Nephron progenitor cell (in vitro differentiated cells): ENCODE measurements around the gene KRTAP5-4.

Experiments
- DNase-seq: peaks from one replicate; pipeline ENCODE4 v3.0.0; 2021
- H3K27ac Mint-ChIP-seq: 2 replicates; pipeline ENCODE4 v1.8.0; 2021; ENCODE audit warnings: mild to moderate bottlenecking, moderate library complexity, mixed read lengths
- H3K27me3 Mint-ChIP-seq: 2 replicates; pipeline ENCODE4 v1.8.0; 2021; ENCODE audit warnings: mild to moderate bottlenecking, low read depth, mixed read lengths; ENCODE audit not compliant: poor library complexity
- H3K36me3 Mint-ChIP-seq: 2 replicates; pipeline ENCODE4 v1.8.0; 2021; ENCODE audit warnings: low read depth, mixed read lengths
- H3K4me1 Mint-ChIP-seq: 2 replicates; pipeline ENCODE4 v1.8.0; 2021; ENCODE audit warnings: mixed read lengths
- H3K4me3 Mint-ChIP-seq: 2 replicates; pipeline ENCODE4 v1.8.0; 2021; ENCODE audit warnings: mild to moderate bottlenecking, moderate library complexity, mixed read lengths
- H3K9me3 Mint-ChIP-seq: 2 replicates; pipeline ENCODE4 v1.8.0; 2021; ENCODE audit warnings: mild to moderate bottlenecking, moderate library complexity, mixed read lengths
- CTCF ChIP-seq: fragments of 200-600 bp; sonication (generic); IDR thresholded peaks from 2 replicates; pipeline ENCODE4 v1.5.0; 2021; ENCODE audit warnings: antibody characterized with exemption

KRTAP5-4 gene

GRCh38 chr11:1644601-1645356 lies 22.8 kb upstream of the KRTAP5-4 start:
- Mint-ChIP-seq H3K27ac (no peak overlapping the region), H3K36me3 (no peaks in the 10 kb centered on the region), H3K27me3 (peaks cover 22% of the 10 kb centered on the region), H3K4me3 (no peak overlapping the region), H3K9me3 (no peaks in the 10 kb centered on the region), H3K4me1 (peaks cover 12% of the 10 kb centered on the region)
- DNase-seq: no peak
- TF ChIP-seq CTCF: no peak

- H3K4me1 Mint-ChIP-seq: peaks cover 23% of the 10 kb centered on the region
- H3K9me3 Mint-ChIP-seq: no peaks in the 10 kb centered on the region
- H3K27ac Mint-ChIP-seq: no peak overlapping the region
- H3K4me3 Mint-ChIP-seq: no peak overlapping the region
- peaks cover 21% of the 10 kb centered on the region for H3K27me3 Mint-ChIP-seq
- no peaks in the 10 kb centered on the region for H3K36me3 Mint-ChIP-seq
- DNase-seq: no peak
- TF ChIP-seq CTCF: no peak
Measured at GRCh38 chr11:1643146-1643690, 21.3 kb upstream of the KRTAP5-4 start.

- no peak overlapping the region for H3K4me3 Mint-ChIP-seq
Measured at GRCh38 chr11:1642288-1643145, 20.6 kb upstream of the KRTAP5-4 start.

GRCh38 chr11:1641096-1641495 lies 19.2 kb upstream of the KRTAP5-4 start:
- no peak for DNase-seq
- no peaks in the 10 kb centered on the region for H3K9me3 Mint-ChIP-seq
- peaks cover 26% of the 10 kb centered on the region for H3K27me3 Mint-ChIP-seq
- peaks cover 23% of the 10 kb centered on the region for H3K4me1 Mint-ChIP-seq
- H3K4me3 Mint-ChIP-seq: no peak overlapping the region
- TF ChIP-seq CTCF: no peak
- no peaks in the 10 kb centered on the region for H3K36me3 Mint-ChIP-seq
- H3K27ac Mint-ChIP-seq: no peak overlapping the region

More at GRCh38 chr11:1642288-1643145, 20.6 kb upstream of the KRTAP5-4 start:
- TF ChIP-seq CTCF: no peak
- Mint-ChIP-seq H3K27ac (no peak overlapping the region), H3K9me3 (no peaks in the 10 kb centered on the region), H3K4me1 (peaks cover 23% of the 10 kb centered on the region), H3K36me3 (no peaks in the 10 kb centered on the region), H3K27me3 (peaks cover 23% of the 10 kb centered on the region)
- no peak for DNase-seq

GRCh38 chr11:1640076-1640946 lies 18.4 kb upstream of the KRTAP5-4 start:
- peaks cover 30% of the 10 kb centered on the region for H3K4me1 Mint-ChIP-seq
- DNase-seq: peak; percentile 74
- TF ChIP-seq CTCF: peak; percentile 89
- H3K9me3 Mint-ChIP-seq: no peaks in the 10 kb centered on the region
- H3K4me3 Mint-ChIP-seq: no peak overlapping the region
- no peak overlapping the region for H3K27ac Mint-ChIP-seq
- H3K27me3 Mint-ChIP-seq: peaks cover 29% of the 10 kb centered on the region
- H3K36me3 Mint-ChIP-seq: no peaks in the 10 kb centered on the region
